ENCODE results near the gene SSUH2. TPM values are rescaled to one million over a fixed set of nuclear protein-coding genes. Genes with fewer than 3 reads are reported as not detected.
"Not testable (repeated sequence)": the region's sequence is repeated elsewhere in the genome, so short reads cannot be mapped to it uniquely, and the experiment has no call there.

SSUH2 gene
- total RNA-seq, 3 donors from 2014 or later = not detected

DNA sequence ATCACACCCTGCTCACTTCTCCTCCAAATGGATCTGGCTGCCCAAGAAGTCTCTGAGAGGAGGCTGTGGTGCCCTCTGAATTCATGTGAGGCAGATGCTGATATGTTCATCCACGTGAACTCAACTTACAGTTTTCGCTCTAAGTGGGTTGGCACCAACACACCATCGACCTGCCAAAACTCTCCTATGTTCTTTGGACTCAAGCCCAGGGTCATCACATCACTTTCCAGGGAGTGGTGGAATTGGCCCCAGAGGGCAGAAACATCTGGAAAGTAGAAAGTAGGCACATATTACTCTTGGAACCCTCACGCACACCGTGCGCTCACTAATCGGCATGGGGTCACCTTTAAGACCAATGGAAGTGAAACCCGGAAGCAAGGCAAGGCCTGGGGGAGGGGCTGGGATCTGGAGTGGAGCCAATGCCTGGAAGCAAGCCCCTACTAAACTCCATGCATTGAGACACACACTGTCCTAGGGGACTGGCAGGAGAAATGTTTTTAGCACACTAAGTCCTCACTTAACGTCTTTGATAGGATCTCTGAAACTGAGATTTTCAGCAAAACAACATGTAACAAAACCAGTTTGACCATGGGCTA, 41.4 kb downstream of the SSUH2 start:
- ATAC-seq (no peak), DNase-seq (no peak)
- Mint-ChIP-seq H3K27me3 (ENCODE audit: low read depth) (peaks cover 4% of the 10 kb centered on the region), H3K36me3 (ENCODE audit: insufficient read depth) (no peaks in the 10 kb centered on the region), H3K9me3 (no peaks in the 10 kb centered on the region), H3K4me1 (ENCODE audit: low read depth) (no peaks in the 10 kb centered on the region), H3K4me3 (no peak overlapping the region)

DNA sequence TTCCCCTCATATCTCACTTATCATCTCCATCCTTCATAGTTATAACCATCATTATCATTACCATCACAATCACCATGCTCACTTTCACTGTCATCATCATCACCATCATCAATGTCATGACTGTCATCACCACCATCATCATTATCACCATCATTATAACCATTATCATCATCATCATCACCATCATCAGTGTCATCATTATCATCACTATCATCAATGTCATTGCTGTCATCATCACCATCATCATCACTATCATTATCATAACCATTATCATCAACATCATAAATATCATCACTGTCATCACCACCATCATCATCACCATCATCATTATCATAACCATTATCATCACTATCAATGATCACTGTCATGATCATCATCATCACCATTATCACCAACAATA, 44.1 kb downstream of the SSUH2 start:
- DNase-seq = no peak
- no peak overlapping the region for H3K4me3 Mint-ChIP-seq
- no peak for ATAC-seq
- H3K27me3 Mint-ChIP-seq (ENCODE audit: low read depth) = peaks cover 4% of the 10 kb centered on the region
- H3K4me1 Mint-ChIP-seq (ENCODE audit: low read depth) = no peaks in the 10 kb centered on the region
- no peaks in the 10 kb centered on the region for H3K36me3 Mint-ChIP-seq (ENCODE audit: insufficient read depth)
- H3K9me3 Mint-ChIP-seq = no peaks in the 10 kb centered on the region

DNA sequence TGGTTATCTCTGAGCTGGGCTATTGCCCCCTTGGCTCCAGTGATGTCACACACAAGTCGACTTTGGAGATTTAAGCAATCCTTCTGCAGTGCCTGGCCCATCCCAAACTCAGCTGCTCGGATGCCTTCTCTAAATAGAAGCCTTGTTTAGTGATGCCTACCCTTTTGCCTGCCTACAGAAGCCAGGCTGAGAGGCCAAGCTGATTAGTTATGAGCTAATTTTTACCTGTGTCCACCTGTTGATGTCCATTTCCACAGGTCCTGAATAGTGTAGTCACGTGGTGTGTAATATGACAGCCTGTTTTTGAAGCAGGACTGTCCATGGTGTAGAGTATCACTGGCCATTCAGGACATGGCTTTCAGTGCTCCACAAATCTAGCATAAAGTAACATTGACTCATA, 45.5 kb downstream of the SSUH2 start:
- no peaks in the 10 kb centered on the region for H3K36me3 Mint-ChIP-seq (ENCODE audit: insufficient read depth)
- no peaks in the 10 kb centered on the region for H3K4me1 Mint-ChIP-seq (ENCODE audit: low read depth)
- peaks cover 4% of the 10 kb centered on the region for H3K27me3 Mint-ChIP-seq (ENCODE audit: low read depth)
- ATAC-seq (no peak), DNase-seq (no peak)
- H3K9me3 Mint-ChIP-seq = no peaks in the 10 kb centered on the region
- H3K4me3 Mint-ChIP-seq = no peak overlapping the region

DNA sequence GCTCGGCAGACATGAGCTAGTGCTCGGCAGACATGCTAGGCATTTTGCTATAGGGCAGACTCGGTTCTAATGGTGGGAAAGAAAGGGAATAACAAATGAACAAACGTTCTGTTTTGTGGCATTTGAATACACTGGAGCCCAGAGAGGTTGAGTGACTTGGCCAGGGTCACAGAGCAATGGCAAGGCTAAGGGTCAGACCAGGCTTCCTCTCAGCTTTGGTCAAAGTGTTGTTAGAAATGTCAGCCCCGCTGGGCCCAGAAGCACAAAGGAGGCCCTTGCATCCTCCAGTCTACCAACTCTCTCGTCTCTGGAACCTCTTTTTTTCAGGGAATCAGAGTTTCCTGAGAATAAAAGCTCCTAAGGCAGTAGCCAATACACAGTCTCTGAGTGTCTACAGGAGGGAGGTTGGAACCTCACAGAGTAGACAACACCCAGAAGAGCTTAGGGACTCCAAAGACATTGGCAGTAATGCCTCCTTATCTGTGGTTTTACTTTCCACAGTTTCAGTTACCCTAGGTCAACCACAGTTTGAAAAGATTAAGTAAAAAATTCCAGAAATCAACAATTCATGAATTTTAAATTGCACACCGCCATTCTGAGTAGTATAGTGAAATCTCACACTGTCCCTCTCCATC, 47.3 kb downstream of the SSUH2 start:
- DNase-seq (no peak), ATAC-seq (no peak)
- Mint-ChIP-seq H3K4me1 (ENCODE audit: low read depth) (no peaks in the 10 kb centered on the region), H3K27me3 (ENCODE audit: low read depth) (no peaks in the 10 kb centered on the region), H3K9me3 (no peaks in the 10 kb centered on the region), H3K36me3 (ENCODE audit: insufficient read depth) (no peaks in the 10 kb centered on the region), H3K4me3 (no peak overlapping the region)

DNA sequence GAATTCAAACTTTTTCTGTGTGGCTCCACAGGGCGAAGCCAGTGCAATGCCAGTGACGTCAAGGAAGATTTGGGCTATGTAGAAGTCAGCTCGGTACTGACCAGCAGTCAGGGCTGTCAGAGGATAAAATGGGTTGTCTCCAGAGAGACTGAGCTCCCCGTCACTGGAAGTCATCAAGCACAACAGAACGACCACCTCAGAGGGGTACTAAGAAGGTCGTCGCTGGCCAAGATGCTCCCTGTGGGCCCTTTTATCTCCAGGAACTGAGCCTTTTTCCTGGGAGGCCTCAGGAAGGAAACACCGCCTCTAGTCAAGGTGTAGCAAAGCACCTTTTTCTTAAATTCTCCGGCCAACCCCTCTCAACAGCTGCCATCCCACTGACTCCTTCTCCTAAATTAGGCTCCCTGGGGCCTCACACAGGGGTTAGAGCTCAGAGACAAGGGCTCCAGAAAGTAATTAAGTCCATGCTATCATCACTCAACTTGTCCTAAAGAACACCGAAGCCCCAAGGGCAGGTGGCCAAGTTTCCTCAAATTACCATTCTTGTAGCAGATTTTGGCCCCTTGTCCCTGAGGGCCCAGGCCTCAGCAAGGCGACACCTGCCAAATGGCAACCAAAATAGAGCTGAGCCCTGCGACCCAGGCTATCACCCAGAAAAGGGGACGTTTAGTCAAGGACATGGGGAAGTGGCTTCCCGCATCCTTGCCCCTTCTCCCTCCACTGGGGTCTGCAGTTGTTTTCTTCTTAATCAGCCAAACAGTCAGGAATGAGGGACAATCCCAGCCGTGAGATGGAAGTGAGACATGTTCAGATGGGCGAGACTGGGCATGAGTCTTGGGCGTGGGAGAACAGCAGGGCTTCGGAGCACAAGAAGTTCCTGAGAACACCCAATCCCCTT, 48.0 kb downstream of the SSUH2 start:
- Mint-ChIP-seq H3K9me3 (no peaks in the 10 kb centered on the region), H3K36me3 (ENCODE audit: insufficient read depth) (no peaks in the 10 kb centered on the region), H3K4me3 (no peak overlapping the region), H3K27me3 (ENCODE audit: low read depth) (no peaks in the 10 kb centered on the region), H3K4me1 (ENCODE audit: low read depth) (no peaks in the 10 kb centered on the region)
- DNase-seq (no peak), ATAC-seq (no peak)

- H3K9me3 Mint-ChIP-seq = no peaks in the 10 kb centered on the region
- no peaks in the 10 kb centered on the region for H3K36me3 Mint-ChIP-seq (ENCODE audit: insufficient read depth)
- DNase-seq = no peak
- H3K4me3 Mint-ChIP-seq = no peak overlapping the region
- H3K27me3 Mint-ChIP-seq (ENCODE audit: low read depth) = no peaks in the 10 kb centered on the region
- no peaks in the 10 kb centered on the region for H3K4me1 Mint-ChIP-seq (ENCODE audit: low read depth)
- no peak for ATAC-seq
Measured at GRCh38 chr3:8595695-8596115, 48.9 kb downstream of the SSUH2 start.

DNA sequence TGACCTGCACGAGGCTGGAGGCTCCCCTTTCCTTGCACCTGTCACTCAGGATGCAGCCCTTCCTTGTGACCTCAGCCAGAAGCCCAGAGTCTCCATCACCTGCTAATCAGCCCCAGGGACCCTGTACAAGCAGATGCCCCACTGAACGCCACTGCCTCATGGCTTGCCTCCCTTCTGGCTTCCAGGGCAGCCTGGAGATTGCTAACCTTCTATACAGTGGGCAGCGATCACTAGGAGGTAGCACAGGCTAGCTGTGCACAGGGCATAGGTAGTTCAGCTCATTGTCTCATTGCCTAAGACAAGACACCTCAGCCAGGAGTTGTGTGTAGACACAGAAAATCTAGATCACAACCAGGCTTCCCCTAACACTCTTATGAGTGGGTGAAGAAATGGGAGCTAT, 49.3 kb downstream of the SSUH2 start:
- H3K4me3 Mint-ChIP-seq = no peak overlapping the region
- H3K36me3 Mint-ChIP-seq (ENCODE audit: insufficient read depth) = no peaks in the 10 kb centered on the region
- ATAC-seq = no peak
- no peaks in the 10 kb centered on the region for H3K9me3 Mint-ChIP-seq
- H3K4me1 Mint-ChIP-seq (ENCODE audit: low read depth) = no peaks in the 10 kb centered on the region
- no peak for DNase-seq
- H3K27me3 Mint-ChIP-seq (ENCODE audit: low read depth) = no peaks in the 10 kb centered on the region

DNA sequence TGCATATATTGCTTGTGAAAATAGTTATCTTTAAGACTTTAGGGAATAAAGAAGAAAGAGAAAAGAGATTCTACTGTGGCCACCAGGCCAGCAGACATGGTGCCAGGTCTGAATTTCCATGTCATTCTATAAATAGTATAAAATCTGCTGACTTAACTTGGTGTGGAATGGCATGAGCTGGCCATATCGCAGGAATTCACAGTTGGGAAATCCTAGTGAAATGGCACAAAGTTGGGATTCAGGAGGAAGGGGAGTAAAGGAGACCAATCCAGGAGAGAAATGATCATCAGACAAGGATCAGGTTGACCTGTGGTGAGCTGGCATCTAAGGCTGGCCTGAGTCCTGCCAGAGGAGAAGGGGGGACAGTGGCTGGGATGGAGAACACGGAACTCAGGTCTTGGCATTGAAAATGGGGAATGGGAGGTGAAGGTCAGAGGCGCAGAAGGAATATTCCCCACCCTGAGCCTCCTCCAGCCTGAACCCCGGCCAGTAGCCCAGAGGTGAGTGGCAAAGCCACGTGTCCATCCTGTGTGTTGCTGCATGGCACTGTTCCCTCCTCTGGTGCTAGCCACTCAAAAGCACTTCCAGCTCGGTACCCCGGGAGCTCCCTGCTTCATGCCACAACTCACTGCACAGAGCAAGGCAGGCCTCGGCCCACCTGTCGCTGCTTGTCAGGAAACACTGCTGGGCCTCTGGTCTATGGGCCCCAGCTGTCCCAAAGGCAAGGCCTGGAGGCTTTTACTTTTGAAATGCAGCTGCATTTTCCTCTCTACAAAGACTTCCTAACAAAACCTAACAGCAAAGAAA, 51.4 kb downstream of the SSUH2 start:
- Mint-ChIP-seq H3K27me3 (ENCODE audit: low read depth) (no peaks in the 10 kb centered on the region), H3K4me1 (ENCODE audit: low read depth) (no peaks in the 10 kb centered on the region), H3K4me3 (no peak overlapping the region), H3K9me3 (no peaks in the 10 kb centered on the region), H3K36me3 (ENCODE audit: insufficient read depth) (no peaks in the 10 kb centered on the region)
- ATAC-seq = no peak
- DNase-seq = no peak

DNA sequence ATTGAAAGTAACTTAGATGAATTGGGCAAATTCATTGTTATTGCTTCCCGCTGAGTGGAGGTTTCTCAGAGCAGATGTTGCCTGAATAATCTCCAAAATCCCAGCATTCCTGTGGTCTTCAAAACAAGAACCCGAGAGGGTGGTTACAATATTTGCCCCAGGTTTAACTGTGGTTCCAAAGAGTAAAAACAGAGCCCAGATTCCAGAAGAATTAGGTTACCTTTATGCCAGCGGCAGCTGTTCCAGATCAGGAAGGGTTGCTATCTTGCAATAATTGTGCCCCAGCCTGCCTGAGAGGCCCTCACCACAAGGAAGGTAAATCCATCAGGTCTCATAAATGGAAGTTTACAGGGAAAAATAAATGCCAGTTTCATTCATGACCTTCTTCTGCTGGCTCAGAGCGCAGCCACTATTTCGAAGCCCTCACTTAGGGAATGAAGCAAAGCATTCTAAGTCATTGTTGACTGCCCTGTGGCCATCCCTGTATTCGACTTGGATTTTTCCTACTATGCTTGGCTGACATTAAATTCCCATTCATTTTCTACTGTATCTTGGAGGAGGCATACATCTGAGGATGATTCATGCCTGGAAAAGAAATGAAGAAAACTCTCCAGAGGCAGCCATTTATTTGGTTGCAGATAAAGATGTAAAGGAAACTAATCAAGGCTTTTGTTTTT, 54.6 kb downstream of the SSUH2 start:
- H3K36me3 Mint-ChIP-seq (ENCODE audit: insufficient read depth) = no peaks in the 10 kb centered on the region
- H3K4me3 Mint-ChIP-seq = no peak overlapping the region
- no peak for ATAC-seq
- DNase-seq = no peak
- H3K4me1 Mint-ChIP-seq (ENCODE audit: low read depth) = no peaks in the 10 kb centered on the region
- peaks cover 3% of the 10 kb centered on the region for H3K27me3 Mint-ChIP-seq (ENCODE audit: low read depth)
- H3K9me3 Mint-ChIP-seq = no peaks in the 10 kb centered on the region

DNA sequence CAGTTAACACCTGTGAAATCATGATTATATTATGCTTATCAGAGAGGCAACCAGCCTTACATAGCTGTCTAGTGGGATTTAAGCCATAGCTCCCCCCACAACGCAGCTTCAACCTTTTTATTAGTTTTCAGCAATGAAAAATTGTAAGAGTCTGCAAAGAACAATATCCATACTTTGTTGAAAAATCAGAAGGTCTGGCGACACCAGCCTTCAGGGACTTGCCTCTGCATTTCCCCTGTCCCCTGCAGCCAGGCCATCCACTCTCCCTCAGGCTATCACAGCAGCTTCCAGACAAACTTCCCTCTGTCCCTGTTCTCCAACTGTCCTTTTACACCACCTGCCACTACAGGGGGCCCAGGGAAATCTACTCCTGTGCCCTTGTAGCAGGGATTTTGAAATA, 59.9 kb downstream of the SSUH2 start:
- Mint-ChIP-seq H3K4me3 (no peak overlapping the region), H3K27me3 (ENCODE audit: low read depth) (peaks cover 3% of the 10 kb centered on the region), H3K36me3 (ENCODE audit: insufficient read depth) (no peaks in the 10 kb centered on the region), H3K4me1 (ENCODE audit: low read depth) (no peaks in the 10 kb centered on the region), H3K9me3 (no peaks in the 10 kb centered on the region)
- no peak for DNase-seq
- ATAC-seq = no peak

- Mint-ChIP-seq H3K4me1 (ENCODE audit: low read depth) (no peaks in the 10 kb centered on the region), H3K4me3 (no peak overlapping the region), H3K9me3 (no peaks in the 10 kb centered on the region), H3K36me3 (ENCODE audit: insufficient read depth) (no peaks in the 10 kb centered on the region), H3K27me3 (ENCODE audit: low read depth) (peaks cover 3% of the 10 kb centered on the region)
- ATAC-seq = no peak
- DNase-seq = no peak
Measured at GRCh38 chr3:8581806-8582445, 62.7 kb downstream of the SSUH2 start.

DNA sequence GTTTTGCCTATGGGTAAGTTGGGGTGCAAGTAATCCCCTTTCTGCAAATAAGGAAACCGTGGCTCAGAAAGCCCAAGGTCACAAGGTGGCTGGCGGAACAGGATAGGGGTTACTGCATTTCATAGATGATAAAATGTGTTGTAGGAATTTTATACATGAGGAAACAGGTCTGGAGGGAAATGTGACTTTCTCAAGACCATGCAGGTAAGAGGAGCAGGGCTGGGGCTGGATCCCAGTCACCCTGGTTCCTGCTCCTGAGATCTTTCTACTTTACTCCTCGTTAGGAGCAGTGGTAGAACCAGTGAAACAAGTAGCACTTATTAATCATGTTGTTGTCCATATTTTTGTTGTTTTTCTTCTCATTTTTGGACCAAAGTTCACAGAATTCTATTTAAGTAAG, 63.2 kb downstream of the SSUH2 start:
- DNase-seq = no peak
- ATAC-seq = no peak
- peaks cover under 1% of the 10 kb centered on the region for H3K27me3 Mint-ChIP-seq (ENCODE audit: low read depth)
- no peaks in the 10 kb centered on the region for H3K9me3 Mint-ChIP-seq
- H3K4me3 Mint-ChIP-seq = no peak overlapping the region
- no peaks in the 10 kb centered on the region for H3K4me1 Mint-ChIP-seq (ENCODE audit: low read depth)
- H3K36me3 Mint-ChIP-seq (ENCODE audit: insufficient read depth) = no peaks in the 10 kb centered on the region

GRCh38 chr3:8580434-8580833, 64.2 kb downstream of the SSUH2 start:
- ATAC-seq; H3K27me3 Mint-ChIP-seq (ENCODE audit: low read depth); DNase-seq; H3K9me3 Mint-ChIP-seq; H3K4me1 Mint-ChIP-seq (ENCODE audit: low read depth); H3K36me3 Mint-ChIP-seq (ENCODE audit: insufficient read depth); H3K4me3 Mint-ChIP-seq: not testable (repeated sequence)
